H1 (cell line): ENCODE measurements around the gene HOXB5. TPM values are rescaled to one million over a fixed set of nuclear protein-coding genes. Genes with fewer than 3 reads are reported as not detected.

Experiments used
- CTCF ChIA-PET: fragments of 300-600 bp; sonication (Branson Sonifier 250); formaldehyde crosslinking; loops from one replicate; lab custom pipeline; 2021; ENCODE audit not compliant: partially characterized antibody; lab: Charles Lee
- POLR2A ChIA-PET: fragments of 300-600 bp; sonication (Branson Sonifier 250); formaldehyde crosslinking; loops from one replicate; lab custom pipeline; 2021; ENCODE audit warnings: inconsistent platforms; ENCODE audit not compliant: partially characterized antibody; lab: Charles Lee
- DNase-seq, 2 experiments: peaks; one replicate each; pipeline versions ENCODE4 v3.0.0 to v3.0.0-alpha.2; 2010 to 2022; ENCODE audit warnings: low spot score in 2 of 2, low read depth in 1 of 2, mixed read lengths in 1 of 2
- FAIRE-seq: peaks from 2 replicates; lab custom pipeline; 2011; peaks lifted over from hg19 to GRCh38; lab: Jason Lieb, UNC
- H2AFZ ChIP-seq: 2 replicates; pipeline ENCODE4 v1.8.1; 2012; ENCODE audit warnings: low read length, inconsistent platforms
- H2AK5ac ChIP-seq: 2 replicates; pipeline ENCODE4 v1.6.1; 2013; ENCODE audit warnings: low read depth, low read length
- H2BK120ac ChIP-seq: replicated peaks from 2 replicates; pipeline ENCODE3; 2013; ENCODE audit warnings: low read depth, low read length, inconsistent platforms
- H2BK12ac ChIP-seq: 2 replicates; pipeline ENCODE4 v1.6.1; 2013; ENCODE audit warnings: low read depth, low read length
- H2BK15ac ChIP-seq: 2 replicates; pipeline ENCODE4 v1.6.1; 2013; ENCODE audit warnings: low read length
- H2BK20ac ChIP-seq: 2 replicates; pipeline ENCODE4 v1.6.1; 2013; ENCODE audit warnings: low read length
- H2BK5ac ChIP-seq: 2 replicates; pipeline ENCODE4 v1.6.1; 2013; ENCODE audit warnings: low read depth, low read length
- H3K14ac ChIP-seq: 2 replicates; pipeline ENCODE4 v1.6.1; 2013; ENCODE audit warnings: inconsistent platforms; ENCODE audit not compliant: insufficient read length
- H3K18ac ChIP-seq: 2 replicates; pipeline ENCODE4 v1.6.1; 2013; ENCODE audit warnings: low read length; ENCODE audit errors: extremely low read depth
- H3K23ac ChIP-seq: 2 replicates; pipeline ENCODE4 v1.6.1; 2013; ENCODE audit warnings: inconsistent platforms; ENCODE audit not compliant: insufficient read length
- H3K23me2 ChIP-seq: 2 replicates; pipeline ENCODE4 v1.6.1; 2013; ENCODE audit warnings: low read depth, low read length
- H3K27ac ChIP-seq: 2 replicates; pipeline ENCODE4 v1.6.1; 2011; ENCODE audit warnings: low read depth, low read length, inconsistent platforms
- H3K27me3 ChIP-seq, 4 experiments: replicated peaks in 1 of 4; 1 replicate in 1 of 4; 2 replicates in 3 of 4; pipeline versions ENCODE4 v1.6.1 to v1.8.1; 2011 to 2013; ENCODE audit warnings: low read length in 3 of 4, mild to moderate bottlenecking in 3 of 4, inconsistent platforms in 2 of 4, mixed read lengths in 2 of 4, moderate library complexity in 1 of 4; ENCODE audit not compliant: control insufficient read depth in 3 of 4, insufficient read depth in 3 of 4; ENCODE audit errors: extremely low read depth in 1 of 4
- H3K36me3 ChIP-seq, 4 experiments: 2 replicates each; pipeline versions ENCODE4 v1.6.1 to v1.8.1; 2011 to 2013; ENCODE audit warnings: mild to moderate bottlenecking in 4 of 4, low read length in 3 of 4, moderate library complexity in 2 of 4, control low read depth in 1 of 4, inconsistent platforms in 1 of 4; ENCODE audit not compliant: insufficient read depth in 4 of 4, control insufficient read depth in 2 of 4
- H3K4ac ChIP-seq: replicated peaks from 2 replicates; pipeline ENCODE3; 2013; ENCODE audit warnings: low read length, low read depth, mixed read lengths, inconsistent platforms; ENCODE audit not compliant: insufficient read length
- H3K4me1 ChIP-seq, 4 experiments: replicated peaks in 1 of 4; 1 replicate in 1 of 4; 2 replicates in 3 of 4; pipeline versions ENCODE4 v1.6.1 to v1.8.1; 2011 to 2013; ENCODE audit warnings: low read length in 3 of 4, inconsistent platforms in 2 of 4, mixed read lengths in 1 of 4; ENCODE audit not compliant: insufficient read depth in 4 of 4, control insufficient read depth in 3 of 4
- H3K4me2 ChIP-seq, 2 experiments: 2 replicates each; pipeline versions ENCODE4 v1.6.1 to v1.8.1; 2011 to 2013; ENCODE audit warnings: low read depth in 2 of 2, low read length in 2 of 2, control low read depth in 1 of 2, inconsistent platforms in 1 of 2, mild to moderate bottlenecking in 1 of 2; ENCODE audit not compliant: insufficient read depth in 1 of 2
- H3K4me3 ChIP-seq, 4 experiments: fragments of 200-600, 300-600 bp in 1 of 4; sonication (generic), shearing (Covaris generic), sonication (Bioruptor Twin) in 1 of 4; 2 replicates each; pipeline versions ENCODE4 v1.5.1 to v1.8.1; 2011 to 2016; ENCODE audit warnings: low read length in 4 of 4, low read depth in 3 of 4, control low read depth in 2 of 4, inconsistent platforms in 2 of 4, mild to moderate bottlenecking in 2 of 4, mixed read lengths in 1 of 4, moderate library complexity in 1 of 4; ENCODE audit not compliant: insufficient read depth in 2 of 4; ENCODE audit errors: extremely low read depth in 1 of 4
- H3K56ac ChIP-seq: replicated peaks from 2 replicates; pipeline ENCODE3; 2013; ENCODE audit warnings: low read depth, mild to moderate bottlenecking, mixed read lengths, low read length, inconsistent platforms; ENCODE audit not compliant: insufficient read length
- H3K79me1 ChIP-seq: 2 replicates; pipeline ENCODE4 v1.6.1; 2013; ENCODE audit warnings: low read depth, low read length, control low read depth
- H3K79me2 ChIP-seq, 2 experiments: 2 replicates each; pipeline versions ENCODE4 v1.6.1 to v1.8.1; 2012 to 2013; ENCODE audit warnings: low read length in 2 of 2, mild to moderate bottlenecking in 2 of 2, inconsistent platforms in 1 of 2; ENCODE audit not compliant: insufficient read depth in 2 of 2, control insufficient read depth in 1 of 2
- H3K9ac ChIP-seq, 4 experiments: replicated peaks in 1 of 4; 1 replicate in 1 of 4; 2 replicates in 3 of 4; pipeline versions ENCODE4 v1.6.1 to v1.8.1; 2011 to 2013; ENCODE audit warnings: low read depth in 3 of 4, low read length in 3 of 4, control low read depth in 2 of 4, mild to moderate bottlenecking in 2 of 4, moderate library complexity in 2 of 4, inconsistent platforms in 1 of 4; ENCODE audit errors: extremely low read depth in 1 of 4
- H3K9me3 ChIP-seq, 2 experiments: 2 replicates each; pipeline versions ENCODE4 v1.6.1 to v1.8.1; 2012 to 2013; ENCODE audit warnings: mild to moderate bottlenecking in 2 of 2, moderate library complexity in 2 of 2, control low read depth in 1 of 2, inconsistent platforms in 1 of 2, low read depth in 1 of 2, low read length in 1 of 2, mixed read lengths in 1 of 2; ENCODE audit not compliant: insufficient read depth in 2 of 2
- H4K20me1 ChIP-seq, 2 experiments: replicated peaks in 1 of 2; 2 replicates each; pipeline versions ENCODE3 to v1.8.1; 2011 to 2013; ENCODE audit warnings: inconsistent platforms in 2 of 2, low read length in 2 of 2, mild to moderate bottlenecking in 1 of 2; ENCODE audit not compliant: insufficient read depth in 2 of 2, control insufficient read depth in 1 of 2
- H4K5ac ChIP-seq: 2 replicates; pipeline ENCODE4 v1.6.1; 2013; ENCODE audit warnings: low read length, low read depth, mixed read lengths, inconsistent platforms; ENCODE audit not compliant: insufficient read length
- H4K8ac ChIP-seq: 2 replicates; pipeline ENCODE4 v1.8.0; 2013; ENCODE audit warnings: mild to moderate bottlenecking, moderate library complexity, low read length, inconsistent platforms; ENCODE audit not compliant: insufficient read depth; ENCODE audit errors: extremely low read depth
- H4K91ac ChIP-seq: replicated peaks from 2 replicates; pipeline ENCODE3; 2013; ENCODE audit warnings: low read length, mixed read lengths, inconsistent platforms; ENCODE audit not compliant: insufficient read length
- CEBPB ChIP-seq: IDR thresholded peaks from 2 replicates; pipeline ENCODE4 v1.6.1; 2012; ENCODE audit warnings: low read depth, low read length
- CHD1 ChIP-seq: IDR thresholded peaks from 2 replicates; pipeline ENCODE4 v1.6.1; 2012; ENCODE audit warnings: low read depth, low read length, improper control_type of control experiment
- GTF2F1 ChIP-seq: IDR thresholded peaks from 2 replicates; pipeline ENCODE4 v1.6.1; 2012; ENCODE audit warnings: low read depth, low read length, improper control_type of control experiment, borderline replicate concordance
- JUND ChIP-seq: IDR thresholded peaks from 2 replicates; pipeline ENCODE4 v1.6.1; 2011; ENCODE audit warnings: mild to moderate bottlenecking, improper control_type of control experiment, low read length
- RNF2 ChIP-seq: fragments of 200-900, 300-1000 bp; sonication (generic); IDR thresholded peaks from 2 replicates; pipeline ENCODE4 v1.7.1; 2016; ENCODE audit warnings: borderline replicate concordance, low read depth, mild to moderate bottlenecking, antibody characterized with exemption, low read length; ENCODE audit not compliant: poor library complexity, severe bottlenecking; ENCODE audit errors: missing control alignments
- SIRT6 ChIP-seq: IDR thresholded peaks from one replicate; pipeline ENCODE4 v1.7.1; 2012; ENCODE audit warnings: low read length, inconsistent platforms
- TAF7 ChIP-seq: optimal IDR thresholded peaks from 2 replicates; pipeline ENCODE3; 2011; ENCODE audit warnings: low read depth, mild to moderate bottlenecking, inconsistent platforms, low read length, moderate library complexity, borderline replicate concordance
- WGBS, 2 experiments: shearing (Covaris generic) in 1 of 2; methylation state at CpG; one replicate each; pipeline versions ENCODE4 v1.1.6 to v1.1.7; 2013 to 2015; ENCODE audit warnings: low lambda C conversion rate in 2 of 2, mixed read lengths in 2 of 2, inconsistent platforms in 1 of 2, low coverage in 1 of 2, missing lambda C conversion rate in 1 of 2; ENCODE audit not compliant: insufficient replicate concordance in 2 of 2, insufficient coverage in 1 of 2, insufficient read length in 1 of 2; ENCODE audit errors: extremely low coverage in 1 of 2, missing lambda C conversion rate in 1 of 2; 5-methylcytosine and 5-hydroxymethylcytosine counted together
- polyA plus RNA-seq, 7 experiments: library from polyadenylated mRNA; depleted of rRNA in 3 of 7; stranded (reverse) in 5 of 7; unstranded in 2 of 7; fragments of >200 nt in 5 of 7; fragments of 200-250 nt in 2 of 7; gene quantifications; 1 replicate in 5 of 7; 2 replicates in 1 of 7; 4 replicates in 1 of 7; pipeline versions ENCODE4 v1.2.1 to v1.2.3, GENCODE V29; 2011 to 2013; ENCODE audit warnings: missing spikeins in 2 of 7, mixed read lengths in 2 of 7
- total RNA-seq: library from RNA; stranded (reverse); fragmentation: NEBNext Ultra II Directional; extraction: Animal tissue kit (Norgen Biotek cat#: 25700); gene quantifications from 2 replicates; pipeline ENCODE4 v1.2.1, GENCODE V29; 2021
- TF ChIP-seq, protein P1 (sequence below), 3 experiments: IDR thresholded peaks; 1 replicate in 2 of 3; 2 replicates in 1 of 3; pipeline versions ENCODE4 v1.5.1 to v1.6.1; 2011; ENCODE audit warnings: low read length in 3 of 3, mild to moderate bottlenecking in 3 of 3, inconsistent platforms in 2 of 3, low read depth in 1 of 3, moderate library complexity in 1 of 3; ENCODE audit not compliant: insufficient read depth in 1 of 3; ENCODE audit errors: control extremely low read depth in 1 of 3

Gene HOXB5
- total and polyA plus RNA-seq, 2 of the 8 experiments (the other 6 are each of a cell fraction or from before 2014, with no cell fraction given): not detected

DNA sequence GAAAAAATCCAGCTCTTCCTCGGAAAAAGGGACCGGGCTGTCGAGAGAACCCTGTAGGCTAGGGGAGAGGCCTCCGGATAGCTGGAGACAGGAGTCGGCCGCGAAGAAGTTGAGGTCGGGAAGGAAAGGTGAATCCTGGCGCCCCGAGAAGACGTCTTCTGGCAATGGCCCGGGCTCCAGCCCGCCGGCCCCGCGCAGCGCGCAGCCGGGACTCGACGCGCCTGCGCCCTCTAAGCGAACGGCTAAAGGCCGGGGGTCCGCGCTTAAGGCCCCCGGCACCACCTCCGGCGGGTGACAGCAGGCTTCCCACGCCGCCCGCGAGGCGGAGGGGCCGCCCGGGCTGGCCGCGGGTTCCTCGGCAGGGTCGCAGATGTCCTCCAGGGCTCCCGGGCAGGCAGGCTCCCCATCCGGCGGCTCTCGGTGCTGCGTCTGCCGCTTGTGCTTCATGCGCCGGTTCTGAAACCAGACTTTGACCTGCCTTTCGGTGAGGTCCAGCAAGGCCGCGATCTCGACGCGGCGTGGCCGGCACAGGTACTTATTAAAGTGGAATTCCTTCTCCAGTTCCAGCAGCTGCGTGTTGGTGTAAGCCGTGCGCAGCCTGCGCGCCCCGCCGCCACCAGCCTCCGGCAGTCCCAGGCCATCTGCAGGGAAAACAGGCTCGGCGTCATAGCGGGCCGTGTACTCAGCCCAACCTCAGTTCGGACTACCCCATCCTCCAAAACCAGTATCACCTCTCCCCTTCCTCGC is 50.3 kb downstream of the HOXB5 start:
- no peak overlapping the region; the same call in 1 of the 2 replicates for H2BK15ac ChIP-seq
- H3K4me1 ChIP-seq: peaks cover under 1 to 18% (median 12%) of the 10 kb centered on the region in 4 experiments
- no peak overlapping the region for H3K23ac ChIP-seq
- H2BK5ac ChIP-seq: no peak overlapping the region
- H2BK12ac ChIP-seq: 0 out of 2 replicates have a peak overlapping the region, but pooled peaks have one; percentile 2
- H3K14ac ChIP-seq: no peak overlapping the region
- no peak overlapping the region for H2AK5ac ChIP-seq
- no peak overlapping the region for H4K5ac ChIP-seq
- H3K79me1 ChIP-seq: no peaks in the 10 kb centered on the region
- CTCF ChIA-PET: interaction anchor here (0.7 to 1.6 kb wide), 2 partner anchors 47 to 51 kb away, joined by 3 to 4 read pairs; partner anchors contain the start of gene HOXB3
- peak overlapping the region in 2 of 4 experiments; percentile 11 to 38; a peak in 4 of 8 replicates for H3K4me3 ChIP-seq
- DNase-seq: peak in 1 of 2 experiments; percentile 84
- 3% methylated on average over 37 of the region's 72 CpGs; no CpG with 5 or more reads in 1 of the 2 experiments for WGBS, 2 experiments
- no peak overlapping the region for H3K56ac ChIP-seq
- no peak overlapping the region for H3K4ac ChIP-seq
- peaks cover 5 to 10% of the 10 kb centered on the region in 2 experiments for H4K20me1 ChIP-seq
- no peak for FAIRE-seq
- peaks cover 0 to 3% (median 0%) of the 10 kb centered on the region in 4 experiments; a peak in 1 of 8 replicates for H3K36me3 ChIP-seq
- H4K91ac ChIP-seq: no peak overlapping the region
- H2BK120ac ChIP-seq: no peak overlapping the region
- H3K27ac ChIP-seq: no peak overlapping the region
- no peak overlapping the region for H2BK20ac ChIP-seq
- H3K18ac ChIP-seq: no peak overlapping the region
- no peaks in the 10 kb centered on the region for H3K79me2 ChIP-seq
- peaks cover 82 to 96% (median 93%) of the 10 kb centered on the region in 4 experiments for H3K27me3 ChIP-seq
- no peak overlapping the region for H2AFZ ChIP-seq
- H3K23me2 ChIP-seq: no peaks in the 10 kb centered on the region; the same call in 1 of the 2 replicates
- H3K9me3 ChIP-seq: no peaks in the 10 kb centered on the region
- peak overlapping the region; percentile 47 to 91 for H3K4me2 ChIP-seq
- peak overlapping the region; percentile 11; the same call in 1 of the 2 replicates for H4K8ac ChIP-seq
- POLR2A ChIA-PET: interaction anchor here (0.6 to 1.5 kb wide), 3 partner anchors 14 to 1670 kb away, joined by 3 to 4 read pairs (median 4); no protein-coding TSS in a partner anchor
- H3K9ac ChIP-seq: no peak overlapping the region
- TF ChIP-seq SIRT6: no peak
- TF ChIP-seq, protein P1, sequence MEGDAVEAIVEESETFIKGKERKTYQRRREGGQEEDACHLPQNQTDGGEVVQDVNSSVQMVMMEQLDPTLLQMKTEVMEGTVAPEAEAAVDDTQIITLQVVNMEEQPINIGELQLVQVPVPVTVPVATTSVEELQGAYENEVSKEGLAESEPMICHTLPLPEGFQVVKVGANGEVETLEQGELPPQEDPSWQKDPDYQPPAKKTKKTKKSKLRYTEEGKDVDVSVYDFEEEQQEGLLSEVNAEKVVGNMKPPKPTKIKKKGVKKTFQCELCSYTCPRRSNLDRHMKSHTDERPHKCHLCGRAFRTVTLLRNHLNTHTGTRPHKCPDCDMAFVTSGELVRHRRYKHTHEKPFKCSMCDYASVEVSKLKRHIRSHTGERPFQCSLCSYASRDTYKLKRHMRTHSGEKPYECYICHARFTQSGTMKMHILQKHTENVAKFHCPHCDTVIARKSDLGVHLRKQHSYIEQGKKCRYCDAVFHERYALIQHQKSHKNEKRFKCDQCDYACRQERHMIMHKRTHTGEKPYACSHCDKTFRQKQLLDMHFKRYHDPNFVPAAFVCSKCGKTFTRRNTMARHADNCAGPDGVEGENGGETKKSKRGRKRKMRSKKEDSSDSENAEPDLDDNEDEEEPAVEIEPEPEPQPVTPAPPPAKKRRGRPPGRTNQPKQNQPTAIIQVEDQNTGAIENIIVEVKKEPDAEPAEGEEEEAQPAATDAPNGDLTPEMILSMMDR (IDR thresholded peaks at IDR 0.05; ENCODE audit: control extremely low read depth in 1 of 3, insufficient read depth in 1 of 3, low read depth in 1 of 3, low read length in 3 of 3): peak in 1 of 3 experiments; percentile 16; a peak in 1 of 4 replicates
- no peak for TF ChIP-seq JUND
- TF ChIP-seq CHD1: no peak
- no peak for TF ChIP-seq GTF2F1
- TF ChIP-seq CEBPB: no peak
- no peak for TF ChIP-seq TAF7
- peak; percentile 96 for TF ChIP-seq RNF2
